ENCODE data around the gene HNRNPD. TPM values are rescaled to one million over a fixed set of nuclear protein-coding genes. Genes with fewer than 3 reads are reported as not detected.
"Not testable (repeated sequence)": the region's sequence is repeated elsewhere in the genome, so short reads cannot be mapped to it uniquely, and the experiment has no call there.

Gene HNRNPD
- total RNA-seq, 1 donor from 2014 or later = 51.7 TPM

DNA sequence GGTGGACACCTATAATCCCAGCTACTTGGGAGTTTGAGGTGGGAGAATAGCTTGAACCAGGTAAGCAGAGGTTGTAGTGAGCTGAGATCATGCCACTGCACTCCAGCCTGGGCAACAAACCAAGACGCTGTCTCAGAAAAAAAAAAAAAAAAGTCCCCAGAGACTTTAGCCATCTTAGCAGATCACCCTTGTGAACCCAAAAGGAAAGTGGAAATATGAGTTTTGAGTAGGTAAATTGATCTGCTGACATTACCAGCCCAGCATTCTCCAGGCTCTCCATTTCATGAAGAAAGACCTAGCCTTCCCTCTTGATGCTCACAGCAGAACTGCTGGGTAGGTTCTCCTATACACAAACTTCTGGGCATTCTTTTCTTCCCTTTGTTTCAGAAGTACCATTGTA, 24.5 kb upstream of the HNRNPD start:
- Histone ChIP-seq H3K9ac (ENCODE audit: low read depth in 1 of 3, low read length in 3 of 3) (no peak overlapping the region), H3K36me3 (ENCODE audit: control insufficient read depth in 3 of 3, insufficient read depth in 3 of 3, low read length in 3 of 3) (no peaks in the 10 kb centered on the region)

DNA sequence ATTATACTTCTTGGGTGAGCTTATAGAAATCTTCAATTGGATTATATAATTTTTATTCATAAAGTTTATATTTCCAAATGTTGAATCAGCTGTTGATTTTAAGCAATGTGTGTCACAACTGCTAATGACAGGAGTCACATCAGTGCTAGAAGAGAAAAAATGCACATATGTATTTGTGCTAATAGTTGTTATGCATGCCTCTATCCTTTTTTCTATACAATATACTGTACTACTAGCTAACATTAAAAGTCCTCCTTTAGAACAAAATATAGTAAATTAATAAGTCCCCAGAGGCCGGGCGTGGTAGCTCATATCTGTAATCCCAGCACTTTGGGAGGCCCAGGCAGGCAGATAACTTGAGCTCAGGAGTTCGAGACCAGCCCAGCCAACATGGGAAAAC, 23.7 kb upstream of the HNRNPD start:
- Histone ChIP-seq H3K9ac (ENCODE audit: low read depth in 1 of 3, low read length in 3 of 3) (no peak overlapping the region), H3K36me3 (ENCODE audit: control insufficient read depth in 3 of 3, insufficient read depth in 3 of 3, low read length in 3 of 3) (no peaks in the 10 kb centered on the region), H3K27me3 (ENCODE audit: control insufficient read depth in 3 of 3, insufficient read depth in 3 of 3, low read length in 3 of 3) (no peaks in the 10 kb centered on the region), H3K4me1 (ENCODE audit: control insufficient read depth in 3 of 3, insufficient read depth in 3 of 3, low read length in 3 of 3) (no peaks in the 10 kb centered on the region), H3K27ac (ENCODE audit: low read depth, low read length) (no peak overlapping the region), H3K9me3 (ENCODE audit: control insufficient read depth in 3 of 3, low read length in 3 of 3) (no peaks in the 10 kb centered on the region), H3K4me3 (ENCODE audit: low read length in 3 of 3) (no peak overlapping the region)

More for the DNA sequence above, 24.5 kb upstream of the HNRNPD start:
- Histone ChIP-seq H3K9me3 (ENCODE audit: control insufficient read depth in 3 of 3, low read length in 3 of 3) (no peaks in the 10 kb centered on the region), H3K4me1 (ENCODE audit: control insufficient read depth in 3 of 3, insufficient read depth in 3 of 3, low read length in 3 of 3) (no peaks in the 10 kb centered on the region), H3K27ac (ENCODE audit: low read depth, low read length) (no peak overlapping the region), H3K27me3 (ENCODE audit: control insufficient read depth in 3 of 3, insufficient read depth in 3 of 3, low read length in 3 of 3) (no peaks in the 10 kb centered on the region), H3K4me3 (ENCODE audit: low read length in 3 of 3) (no peak overlapping the region)

DNA sequence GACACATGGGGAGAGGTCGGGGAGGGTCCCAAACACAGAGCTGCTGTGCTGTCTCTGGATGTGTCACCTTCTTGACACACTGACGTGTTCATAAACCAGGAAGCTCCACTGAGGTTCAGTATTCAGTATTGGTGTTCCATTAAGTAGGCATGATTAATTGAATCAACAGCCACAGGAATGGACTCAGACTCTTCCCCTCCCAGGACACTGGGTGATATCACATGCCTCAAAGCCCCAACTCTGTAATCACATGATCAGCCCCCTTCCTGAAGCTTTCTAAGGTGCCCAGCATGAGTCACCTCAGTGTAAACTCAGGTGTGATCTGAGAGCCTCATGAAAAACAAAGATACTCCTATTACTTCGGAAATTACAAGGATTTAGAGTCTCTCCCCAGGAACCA, 21.1 kb upstream of the HNRNPD start:
- H3K9ac ChIP-seq (ENCODE audit: low read depth in 1 of 3, low read length in 3 of 3) = no peak overlapping the region
- H3K27ac ChIP-seq (ENCODE audit: low read depth, low read length) = no peak overlapping the region
- no peaks in the 10 kb centered on the region for H3K36me3 ChIP-seq (ENCODE audit: control insufficient read depth in 3 of 3, insufficient read depth in 3 of 3, low read length in 3 of 3)
- no peaks in the 10 kb centered on the region for H3K9me3 ChIP-seq (ENCODE audit: control insufficient read depth in 3 of 3, low read length in 3 of 3)
- H3K4me1 ChIP-seq (ENCODE audit: control insufficient read depth in 3 of 3, insufficient read depth in 3 of 3, low read length in 3 of 3) = no peaks in the 10 kb centered on the region
- no peak overlapping the region for H3K4me3 ChIP-seq (ENCODE audit: low read length in 3 of 3)
- H3K27me3 ChIP-seq (ENCODE audit: control insufficient read depth in 3 of 3, insufficient read depth in 3 of 3, low read length in 3 of 3) = no peaks in the 10 kb centered on the region

DNA sequence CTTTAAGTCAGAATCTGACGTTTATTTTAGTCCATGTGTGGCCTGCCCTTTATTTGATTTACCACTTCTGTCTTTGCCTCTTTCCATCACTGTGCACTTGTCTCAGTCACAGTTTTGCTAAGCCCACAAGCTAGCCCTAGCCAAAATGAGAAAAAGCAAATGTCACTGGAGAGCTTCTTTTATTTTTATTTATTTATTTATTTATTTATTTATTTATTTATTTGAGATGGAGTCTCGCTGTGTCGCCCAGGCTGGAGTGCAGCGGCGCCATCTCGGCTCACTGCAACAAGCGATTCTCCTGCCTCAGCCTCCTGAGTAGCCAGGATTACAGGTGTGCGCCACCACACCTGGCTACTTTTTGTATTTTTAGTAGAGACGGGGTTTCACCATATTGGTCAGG, 16.3 kb upstream of the HNRNPD start:
- not testable (repeated sequence) for H3K4me3 ChIP-seq (ENCODE audit: low read length in 3 of 3); H3K9me3 ChIP-seq (ENCODE audit: control insufficient read depth in 3 of 3, low read length in 3 of 3); H3K36me3 ChIP-seq (ENCODE audit: control insufficient read depth in 3 of 3, insufficient read depth in 3 of 3, low read length in 3 of 3); H3K9ac ChIP-seq (ENCODE audit: low read depth in 1 of 3, low read length in 3 of 3); H3K27ac ChIP-seq (ENCODE audit: low read depth, low read length); H3K4me1 ChIP-seq (ENCODE audit: control insufficient read depth in 3 of 3, insufficient read depth in 3 of 3, low read length in 3 of 3); H3K27me3 ChIP-seq (ENCODE audit: control insufficient read depth in 3 of 3, insufficient read depth in 3 of 3, low read length in 3 of 3)

DNA sequence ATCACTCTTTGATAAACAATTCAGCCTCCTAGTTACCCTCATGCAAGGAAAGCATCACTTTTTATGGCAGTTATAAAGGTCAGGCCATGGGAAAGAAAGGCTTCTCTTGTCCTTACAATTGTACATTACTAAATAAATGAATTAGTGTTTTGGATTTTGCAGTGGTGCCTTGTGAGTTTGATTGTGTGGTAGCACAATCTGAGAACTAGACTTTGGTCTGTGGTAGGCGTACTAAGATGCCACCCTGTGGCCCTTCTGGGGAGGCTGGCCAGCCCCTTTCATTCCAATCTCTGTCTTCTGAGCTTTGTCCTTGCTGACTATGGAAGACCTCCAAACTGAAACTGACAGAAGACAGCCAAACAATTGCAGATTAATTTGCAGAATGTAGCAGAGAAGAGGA, 14.6 kb upstream of the HNRNPD start:
- no peak overlapping the region for H3K9ac ChIP-seq (ENCODE audit: low read depth in 1 of 3, low read length in 3 of 3)
- no peak overlapping the region for H3K27ac ChIP-seq (ENCODE audit: low read depth, low read length)
- H3K36me3 ChIP-seq (ENCODE audit: control insufficient read depth in 3 of 3, insufficient read depth in 3 of 3, low read length in 3 of 3) = no peaks in the 10 kb centered on the region
- no peaks in the 10 kb centered on the region for H3K27me3 ChIP-seq (ENCODE audit: control insufficient read depth in 3 of 3, insufficient read depth in 3 of 3, low read length in 3 of 3)
- H3K9me3 ChIP-seq (ENCODE audit: control insufficient read depth in 3 of 3, low read length in 3 of 3) = no peaks in the 10 kb centered on the region
- no peak overlapping the region for H3K4me3 ChIP-seq (ENCODE audit: low read length in 3 of 3)
- no peaks in the 10 kb centered on the region for H3K4me1 ChIP-seq (ENCODE audit: control insufficient read depth in 3 of 3, insufficient read depth in 3 of 3, low read length in 3 of 3)

DNA sequence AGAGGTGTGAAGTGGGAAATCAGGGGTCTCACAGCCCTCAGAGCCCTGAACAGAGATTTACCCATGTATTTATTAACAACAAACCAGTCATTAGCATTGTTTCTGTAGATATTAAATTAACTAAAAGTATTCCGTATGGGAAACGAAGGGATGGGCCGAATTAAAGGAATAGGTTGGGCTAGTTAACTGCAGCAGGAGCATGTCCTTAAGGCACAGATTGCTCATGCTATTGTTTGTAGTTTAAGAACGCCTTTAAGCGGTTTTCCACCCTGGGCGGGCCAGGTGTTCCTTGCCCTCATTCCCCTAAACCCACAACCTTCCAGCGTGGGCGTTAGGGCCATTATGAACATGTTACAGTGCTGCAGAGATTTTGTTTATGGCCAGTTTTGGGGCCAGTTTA, 12.5 kb upstream of the HNRNPD start:
- not testable (repeated sequence) for H3K4me1 ChIP-seq (ENCODE audit: control insufficient read depth in 3 of 3, insufficient read depth in 3 of 3, low read length in 3 of 3); H3K36me3 ChIP-seq (ENCODE audit: control insufficient read depth in 3 of 3, insufficient read depth in 3 of 3, low read length in 3 of 3); H3K27me3 ChIP-seq (ENCODE audit: control insufficient read depth in 3 of 3, insufficient read depth in 3 of 3, low read length in 3 of 3); H3K4me3 ChIP-seq (ENCODE audit: low read length in 3 of 3); H3K9ac ChIP-seq (ENCODE audit: low read depth in 1 of 3, low read length in 3 of 3); H3K27ac ChIP-seq (ENCODE audit: low read depth, low read length); H3K9me3 ChIP-seq (ENCODE audit: control insufficient read depth in 3 of 3, low read length in 3 of 3)

DNA sequence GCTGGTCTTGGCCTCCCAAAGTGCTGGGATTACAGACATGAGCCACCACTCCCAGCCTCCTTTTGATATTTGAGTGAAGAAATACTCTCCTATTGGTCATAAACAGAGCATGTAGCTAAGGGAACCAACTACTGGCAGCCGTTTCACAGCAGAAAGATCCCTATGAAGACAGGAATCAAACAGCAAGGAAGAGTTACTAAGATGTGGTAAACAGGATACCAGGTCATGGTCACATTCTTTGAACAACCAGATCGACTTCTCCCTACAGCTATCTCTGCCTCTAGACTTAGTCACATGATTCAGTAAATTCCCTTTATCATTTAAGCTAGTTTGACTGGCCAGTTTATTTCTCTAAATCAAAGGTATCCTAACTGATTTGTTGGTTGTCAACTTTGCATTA, 9.0 kb upstream of the HNRNPD start:
- Histone ChIP-seq H3K9ac (ENCODE audit: low read depth in 1 of 3, low read length in 3 of 3) (no peak overlapping the region), H3K9me3 (ENCODE audit: control insufficient read depth in 3 of 3, low read length in 3 of 3) (no peaks in the 10 kb centered on the region), H3K4me1 (ENCODE audit: control insufficient read depth in 3 of 3, insufficient read depth in 3 of 3, low read length in 3 of 3) (peaks cover 10 to 16% (median 15%) of the 10 kb centered on the region in 3 donors), H3K36me3 (ENCODE audit: control insufficient read depth in 3 of 3, insufficient read depth in 3 of 3, low read length in 3 of 3) (no peaks in the 10 kb centered on the region), H3K27me3 (ENCODE audit: control insufficient read depth in 3 of 3, insufficient read depth in 3 of 3, low read length in 3 of 3) (no peaks in the 10 kb centered on the region), H3K4me3 (ENCODE audit: low read length in 3 of 3) (no peak overlapping the region), H3K27ac (ENCODE audit: low read depth, low read length) (no peak overlapping the region)

DNA sequence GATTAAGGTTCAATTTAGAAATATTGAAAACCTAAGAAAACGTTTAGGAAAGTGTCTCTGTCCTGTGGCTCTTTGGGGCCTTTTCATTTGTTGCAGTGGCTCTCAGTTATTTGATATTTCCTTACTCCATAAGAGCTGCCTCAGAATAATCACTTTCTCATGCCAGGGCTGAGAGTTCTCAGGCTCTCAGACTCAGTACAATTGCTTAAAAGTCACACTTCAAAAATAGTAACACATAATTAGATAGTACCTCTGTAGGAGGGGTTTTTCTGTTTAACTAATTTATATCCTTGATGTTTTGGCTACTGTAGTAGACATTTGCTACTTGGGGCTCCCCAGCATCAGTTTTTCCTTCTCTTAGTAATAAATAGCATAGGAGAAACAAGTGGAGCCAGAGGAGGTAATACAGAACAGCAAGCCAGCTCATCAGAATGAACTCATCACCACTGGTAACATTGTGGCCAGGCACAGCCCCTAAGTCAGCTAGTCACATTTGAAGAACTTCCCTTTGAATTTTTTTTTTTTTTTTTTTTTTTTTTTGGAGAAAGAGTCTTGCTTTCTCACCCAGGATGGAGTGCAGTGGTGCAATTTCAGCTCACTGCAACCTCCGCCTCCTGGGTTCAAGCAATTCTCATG, 8.0 kb upstream of the HNRNPD start:
- Histone ChIP-seq H3K9me3 (ENCODE audit: control insufficient read depth in 3 of 3, low read length in 3 of 3) (no peaks in the 10 kb centered on the region), H3K4me1 (ENCODE audit: control insufficient read depth in 3 of 3, insufficient read depth in 3 of 3, low read length in 3 of 3) (peaks cover 10 to 16% (median 15%) of the 10 kb centered on the region in 3 donors), H3K27ac (ENCODE audit: low read depth, low read length) (no peak overlapping the region), H3K27me3 (ENCODE audit: control insufficient read depth in 3 of 3, insufficient read depth in 3 of 3, low read length in 3 of 3) (no peaks in the 10 kb centered on the region), H3K36me3 (ENCODE audit: control insufficient read depth in 3 of 3, insufficient read depth in 3 of 3, low read length in 3 of 3) (no peaks in the 10 kb centered on the region), H3K4me3 (ENCODE audit: low read length in 3 of 3) (no peak overlapping the region), H3K9ac (ENCODE audit: low read depth in 1 of 3, low read length in 3 of 3) (no peak overlapping the region)

DNA sequence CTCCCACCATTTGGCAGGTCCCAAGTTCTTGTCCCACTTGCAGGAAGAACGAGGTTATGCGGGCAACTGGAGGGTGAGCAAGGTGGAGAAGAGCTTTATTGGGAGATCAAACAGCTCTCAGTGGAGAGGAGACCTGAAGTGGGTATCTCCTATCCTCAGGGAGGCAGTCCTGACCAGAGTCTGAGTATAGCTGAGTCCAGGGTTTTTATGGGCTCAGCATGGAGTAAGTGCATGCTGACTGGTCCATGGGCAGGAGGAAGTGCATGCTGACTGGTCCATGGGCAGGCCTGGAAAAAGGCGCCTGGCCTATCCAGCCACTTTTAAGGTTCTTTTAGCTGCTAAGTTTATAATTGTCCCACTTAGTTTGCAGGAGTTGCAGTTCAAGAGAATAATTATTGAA, 7.4 kb upstream of the HNRNPD start:
- Histone ChIP-seq H3K4me3 (ENCODE audit: low read length in 3 of 3) (peak overlapping the region in 2 of 3 donors; percentile 4 to 8), H3K27ac (ENCODE audit: low read depth, low read length) (no peak overlapping the region)

DNA sequence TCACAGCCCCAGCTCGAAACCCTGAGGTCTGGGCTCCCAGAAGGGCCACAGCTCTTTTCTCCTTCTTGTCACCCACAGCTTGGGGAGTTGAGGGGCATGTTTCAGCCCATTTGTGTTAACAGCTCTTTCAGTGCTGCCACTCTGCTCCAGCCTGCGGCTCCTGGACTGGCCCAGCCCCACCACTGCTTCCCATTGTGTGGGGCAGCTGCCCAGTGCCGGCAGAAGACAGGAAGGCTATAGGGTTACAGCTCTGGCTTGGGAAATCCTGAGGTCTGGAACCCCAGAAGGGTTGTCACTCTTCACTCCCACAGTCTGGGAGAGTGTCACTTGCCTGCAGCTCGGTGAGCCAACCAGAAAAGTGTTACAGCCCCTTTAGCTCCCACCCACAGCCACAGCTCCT, 7.0 kb upstream of the HNRNPD start:
- Histone ChIP-seq H3K36me3 (ENCODE audit: control insufficient read depth in 3 of 3, insufficient read depth in 3 of 3, low read length in 3 of 3) (no peaks in the 10 kb centered on the region), H3K9me3 (ENCODE audit: control insufficient read depth in 3 of 3, low read length in 3 of 3) (no peaks in the 10 kb centered on the region), H3K27me3 (ENCODE audit: control insufficient read depth in 3 of 3, insufficient read depth in 3 of 3, low read length in 3 of 3) (no peaks in the 10 kb centered on the region), H3K27ac (ENCODE audit: low read depth, low read length) (no peak overlapping the region), H3K4me1 (ENCODE audit: control insufficient read depth in 3 of 3, insufficient read depth in 3 of 3, low read length in 3 of 3) (peaks cover 16 to 20% (median 16%) of the 10 kb centered on the region in 3 donors), H3K9ac (ENCODE audit: low read depth in 1 of 3, low read length in 3 of 3) (peak overlapping the region in 2 of 3 donors; percentile 18 to 68), H3K4me3 (ENCODE audit: low read length in 3 of 3) (peak overlapping the region; percentile 8 to 55 (median 38))

More for the DNA sequence above, 7.4 kb upstream of the HNRNPD start:
- H3K27me3 ChIP-seq (ENCODE audit: control insufficient read depth in 3 of 3, insufficient read depth in 3 of 3, low read length in 3 of 3) = no peaks in the 10 kb centered on the region
- peaks cover 13 to 17% (median 16%) of the 10 kb centered on the region in 3 donors for H3K4me1 ChIP-seq (ENCODE audit: control insufficient read depth in 3 of 3, insufficient read depth in 3 of 3, low read length in 3 of 3)
- no peaks in the 10 kb centered on the region for H3K9me3 ChIP-seq (ENCODE audit: control insufficient read depth in 3 of 3, low read length in 3 of 3)
- no peaks in the 10 kb centered on the region for H3K36me3 ChIP-seq (ENCODE audit: control insufficient read depth in 3 of 3, insufficient read depth in 3 of 3, low read length in 3 of 3)
- peak overlapping the region in 1 of 3 donors; percentile 68 for H3K9ac ChIP-seq (ENCODE audit: low read depth in 1 of 3, low read length in 3 of 3)

Data from skeletal muscle tissue (tissue), 4 donors.